GM10847 (cell line): ENCODE data around the gene TBC1D22A.

Experiments
- POLR2A ChIP-seq: IDR thresholded peaks from 2 replicates; pipeline ENCODE4 v1.6.1; 2011; ENCODE audit not compliant: insufficient read length; ENCODE audit errors: extremely low read depth

The TBC1D22A gene

GRCh38 chr22:46762238-46763050, at the start of gene TBC1D22A:
TSS of gene TBC1D22A (plus strand) at chr22:46762650. CDS start at chr22:46762787, 137 bp downstream.
- peak; percentile 94 for TF ChIP-seq POLR2A

GRCh38 chr22:46714550-46714949, 47.9 kb upstream of the TBC1D22A start:
- no peak for TF ChIP-seq POLR2A

GRCh38 chr22:46719921-46720320, 42.5 kb upstream of the TBC1D22A start:
- TF ChIP-seq POLR2A = no peak

- no peak for TF ChIP-seq POLR2A
Observed at GRCh38 chr22:46721501-46722085, 40.9 kb upstream of the TBC1D22A start.

GRCh38 chr22:46723882-46724281, 38.6 kb upstream of the TBC1D22A start:
- no peak for TF ChIP-seq POLR2A

GRCh38 chr22:46725096-46725495, 37.4 kb upstream of the TBC1D22A start:
- TF ChIP-seq POLR2A = no peak

GRCh38 chr22:46726066-46726985, 36.1 kb upstream of the TBC1D22A start:
- no peak for TF ChIP-seq POLR2A

GRCh38 chr22:46726986-46727317, 35.5 kb upstream of the TBC1D22A start:
- no peak for TF ChIP-seq POLR2A

GRCh38 chr22:46727813-46728364, 34.6 kb upstream of the TBC1D22A start:
- no peak for TF ChIP-seq POLR2A

- TF ChIP-seq POLR2A = no peak
Observed at GRCh38 chr22:46728470-46728869, 34.0 kb upstream of the TBC1D22A start.

GRCh38 chr22:46730568-46731245, 31.7 kb upstream of the TBC1D22A start:
- TF ChIP-seq POLR2A = no peak

- TF ChIP-seq POLR2A = no peak
Observed at GRCh38 chr22:46731246-46732040, 31.0 kb upstream of the TBC1D22A start.

- TF ChIP-seq POLR2A = no peak
Observed at GRCh38 chr22:46732041-46732379, 30.4 kb upstream of the TBC1D22A start.

- no peak for TF ChIP-seq POLR2A
Observed at GRCh38 chr22:46732513-46732912, 29.9 kb upstream of the TBC1D22A start.
